Stimulated activated CD8-positive, alpha-beta memory T cell treated with anti-CD3 and anti-CD28 coated beads, Interleukin-2, amount 100 ng/mL, for 48 hours (primary cell): ENCODE data around the gene TJAP1.
A peak's percentile ranks its signal among the peaks of the same experiment; 100 is the strongest.

Experiments used
- DNase-seq, 2 donors: peaks; one replicate each; pipeline ENCODE4 v3.0.0-alpha.2; 2020; ENCODE audit warnings: low read depth in 2 of 2

The TJAP1 gene, protein sequence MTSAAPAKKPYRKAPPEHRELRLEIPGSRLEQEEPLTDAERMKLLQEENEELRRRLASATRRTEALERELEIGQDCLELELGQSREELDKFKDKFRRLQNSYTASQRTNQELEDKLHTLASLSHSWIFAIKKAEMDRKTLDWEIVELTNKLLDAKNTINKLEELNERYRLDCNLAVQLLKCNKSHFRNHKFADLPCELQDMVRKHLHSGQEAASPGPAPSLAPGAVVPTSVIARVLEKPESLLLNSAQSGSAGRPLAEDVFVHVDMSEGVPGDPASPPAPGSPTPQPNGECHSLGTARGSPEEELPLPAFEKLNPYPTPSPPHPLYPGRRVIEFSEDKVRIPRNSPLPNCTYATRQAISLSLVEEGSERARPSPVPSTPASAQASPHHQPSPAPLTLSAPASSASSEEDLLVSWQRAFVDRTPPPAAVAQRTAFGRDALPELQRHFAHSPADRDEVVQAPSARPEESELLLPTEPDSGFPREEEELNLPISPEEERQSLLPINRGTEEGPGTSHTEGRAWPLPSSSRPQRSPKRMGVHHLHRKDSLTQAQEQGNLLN

DNA sequence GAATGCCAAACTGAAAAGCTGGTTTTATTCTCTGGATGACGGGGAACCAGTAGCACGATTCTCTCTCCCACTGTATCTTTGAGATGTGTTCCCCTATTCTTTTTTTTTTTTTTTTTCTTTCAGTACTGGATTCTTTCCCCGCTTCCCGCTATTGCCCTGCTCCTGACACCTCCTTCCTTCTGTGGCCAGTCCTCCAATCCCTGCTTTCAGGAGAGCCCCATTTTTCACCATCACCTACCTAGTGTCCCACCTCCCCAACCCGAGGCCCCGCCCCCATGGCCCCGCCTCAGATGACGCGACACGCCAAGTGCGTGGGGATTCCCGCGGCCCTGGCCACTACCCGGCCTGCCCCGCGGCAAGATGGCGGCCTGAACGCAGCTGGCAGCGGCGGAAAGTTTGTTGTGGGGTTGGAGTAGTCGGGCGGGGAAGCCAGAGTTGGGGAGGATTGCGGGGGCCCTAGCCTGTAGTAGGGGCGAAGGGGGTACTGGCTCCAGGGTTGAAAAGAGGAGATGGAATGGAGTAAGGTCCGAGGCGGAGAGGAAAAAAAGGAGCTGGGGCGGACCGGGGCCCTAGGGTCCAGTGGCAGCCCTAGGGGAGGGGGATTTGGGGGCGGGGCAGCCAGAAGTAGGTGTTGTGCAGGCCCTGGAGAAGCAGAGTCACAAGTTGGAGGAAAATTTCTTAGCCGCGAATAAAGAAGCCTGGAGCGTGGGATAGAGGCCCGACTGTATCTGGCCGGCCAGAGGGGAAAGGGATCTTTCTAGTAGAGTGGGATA is at the start of gene TJAP1:
TJAP1 (plus strand) TSS at position 336 of the 773 bp plus-strand sequence. CDS start 21,432 bp downstream, outside the sequence.
- peak; percentile 98 for DNase-seq

DNA sequence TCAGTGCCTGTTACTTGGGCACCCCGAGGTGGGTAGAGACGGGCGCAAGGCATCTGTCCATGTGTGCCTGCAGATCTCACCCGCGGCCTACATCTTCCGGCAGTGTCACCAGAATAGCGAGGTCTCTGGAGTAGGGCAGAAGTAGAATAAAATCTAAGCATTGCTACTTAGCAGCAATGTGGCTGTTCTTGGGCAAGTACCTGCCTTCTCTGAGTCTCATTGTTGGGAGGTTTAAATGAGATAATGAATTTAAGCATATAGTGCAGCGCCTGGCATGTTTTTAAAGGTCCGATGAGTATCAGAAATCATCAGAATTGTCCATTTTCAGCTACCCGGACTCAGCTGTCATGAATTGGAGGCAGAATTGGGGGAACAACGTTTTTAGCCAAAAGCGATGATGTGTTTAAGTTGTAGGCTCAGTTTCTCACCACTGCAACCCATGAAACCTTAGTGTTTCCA is 49.2 kb upstream of the TJAP1 start:
- DNase-seq = no peak

DNA sequence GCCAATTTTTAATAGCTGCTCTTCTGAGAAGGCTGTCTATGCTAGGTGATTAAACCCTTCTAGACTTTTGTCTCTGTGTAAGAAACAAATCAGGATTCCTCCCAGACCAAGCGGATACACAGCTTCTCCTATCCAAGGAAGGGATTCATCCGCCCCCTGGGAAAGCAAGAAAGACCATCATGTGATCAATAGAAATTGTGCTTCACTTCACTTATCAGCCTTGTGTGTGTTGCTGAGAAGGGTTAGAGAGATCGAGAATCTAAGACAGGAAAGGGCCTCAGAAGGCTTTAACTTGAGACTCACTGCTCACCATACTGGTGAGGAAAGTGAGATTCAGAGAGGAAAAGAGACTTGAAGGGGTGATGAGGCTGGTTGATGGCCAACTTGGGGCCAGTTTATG is 48.5 kb upstream of the TJAP1 start:
- no peak for DNase-seq

GRCh38 chr6:43432009-43432945 is 45.1 kb upstream of the TJAP1 start:
- DNase-seq = no peak

GRCh38 chr6:43433148-43433547 is 44.2 kb upstream of the TJAP1 start:
- no peak for DNase-seq

GRCh38 chr6:43434001-43434840 is 43.1 kb upstream of the TJAP1 start:
- no peak for DNase-seq

GRCh38 chr6:43434943-43435342 is 42.4 kb upstream of the TJAP1 start:
- DNase-seq = no peak

DNA sequence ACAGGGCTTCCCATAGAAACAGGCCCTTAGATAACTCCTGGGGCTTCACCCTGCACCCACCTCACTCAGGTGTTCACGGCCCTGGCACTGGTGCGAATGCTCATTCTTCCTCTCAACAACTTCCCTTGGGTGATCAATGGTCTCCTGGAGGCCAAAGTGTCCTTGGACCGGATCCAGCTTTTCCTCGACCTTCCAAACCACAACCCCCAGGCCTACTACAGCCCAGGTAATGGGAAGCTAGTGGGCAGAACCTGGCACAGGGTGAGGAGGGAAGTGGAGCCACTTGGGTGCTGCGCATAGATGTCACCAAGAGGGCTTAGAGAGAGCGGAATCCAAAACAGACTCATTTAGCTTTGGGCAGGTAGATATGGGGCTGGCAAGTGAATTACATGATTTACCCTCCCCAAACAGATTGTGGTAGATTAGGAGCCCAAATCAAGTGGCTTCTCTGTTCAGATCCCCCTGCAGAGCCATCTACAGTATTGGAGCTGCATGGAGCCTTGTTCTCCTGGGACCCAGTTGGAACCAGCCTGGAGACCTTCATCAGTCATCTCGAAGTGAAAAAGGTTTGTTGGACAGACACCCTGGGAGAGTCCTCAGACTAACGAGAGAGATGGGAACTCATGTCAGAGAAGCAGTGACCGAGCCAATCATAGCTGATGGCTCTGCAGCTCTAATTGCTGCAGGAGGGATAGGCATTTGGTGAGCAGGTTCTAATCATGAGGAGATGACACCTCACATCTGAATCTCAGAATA is 41.5 kb upstream of the TJAP1 start:
- no peak for DNase-seq

- DNase-seq = no peak
Measured at GRCh38 chr6:43436577-43437282, 40.6 kb upstream of the TJAP1 start.

DNA sequence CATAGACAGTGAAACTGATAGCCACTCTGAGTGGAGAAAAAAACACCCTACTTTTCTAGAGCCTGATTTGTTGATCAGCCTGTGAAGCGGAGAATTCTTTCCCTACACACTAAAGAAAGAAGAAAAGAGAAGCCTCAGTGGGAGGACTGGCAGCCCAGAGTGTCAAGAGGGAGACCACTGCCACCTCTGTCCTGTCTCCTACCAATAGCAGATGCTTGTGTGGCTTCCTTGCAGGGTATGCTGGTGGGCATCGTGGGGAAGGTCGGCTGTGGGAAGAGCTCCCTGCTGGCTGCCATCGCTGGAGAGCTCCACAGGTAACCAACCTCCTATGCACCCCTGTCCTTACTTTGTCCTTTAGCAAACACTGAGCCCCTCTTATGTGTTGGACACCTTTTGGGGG is 39.7 kb upstream of the TJAP1 start:
- DNase-seq = no peak

DNA sequence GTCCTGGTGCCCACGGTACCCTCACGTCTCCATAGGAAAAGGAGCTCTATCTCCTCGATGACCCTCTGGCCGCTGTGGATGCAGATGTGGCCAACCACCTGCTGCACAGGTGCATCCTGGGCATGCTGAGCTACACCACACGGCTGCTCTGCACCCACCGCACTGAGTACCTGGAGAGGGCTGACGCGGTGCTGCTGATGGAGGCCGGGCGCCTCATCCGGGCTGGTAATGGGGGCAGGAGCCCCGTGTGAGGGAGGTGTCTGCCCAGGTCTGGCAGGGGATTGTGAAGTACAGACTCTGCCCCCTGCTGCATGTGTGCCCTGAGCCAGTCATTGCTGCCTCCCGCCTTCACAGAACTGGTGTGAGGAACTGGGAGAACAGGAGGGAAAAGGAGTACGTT is 34.4 kb upstream of the TJAP1 start:
- no peak for DNase-seq

DNA sequence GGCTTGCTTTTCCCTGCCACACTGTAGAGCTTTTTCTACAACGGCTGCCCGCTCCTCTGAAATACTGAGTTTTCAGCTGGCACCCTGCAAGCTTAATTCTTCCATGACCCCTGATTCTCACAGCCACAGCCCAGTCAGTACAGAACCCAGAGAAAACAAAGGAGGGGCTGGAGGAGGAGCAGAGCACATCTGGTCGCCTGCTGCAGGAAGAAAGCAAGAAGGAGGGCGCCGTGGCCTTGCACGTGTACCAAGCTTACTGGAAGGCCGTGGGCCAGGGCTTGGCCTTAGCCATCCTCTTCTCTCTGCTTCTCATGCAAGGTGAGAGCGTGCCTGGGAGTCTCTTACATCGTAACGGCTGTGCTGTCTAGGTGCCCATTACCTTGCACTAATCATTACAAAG is 33.3 kb upstream of the TJAP1 start:
- no peak for DNase-seq

DNA sequence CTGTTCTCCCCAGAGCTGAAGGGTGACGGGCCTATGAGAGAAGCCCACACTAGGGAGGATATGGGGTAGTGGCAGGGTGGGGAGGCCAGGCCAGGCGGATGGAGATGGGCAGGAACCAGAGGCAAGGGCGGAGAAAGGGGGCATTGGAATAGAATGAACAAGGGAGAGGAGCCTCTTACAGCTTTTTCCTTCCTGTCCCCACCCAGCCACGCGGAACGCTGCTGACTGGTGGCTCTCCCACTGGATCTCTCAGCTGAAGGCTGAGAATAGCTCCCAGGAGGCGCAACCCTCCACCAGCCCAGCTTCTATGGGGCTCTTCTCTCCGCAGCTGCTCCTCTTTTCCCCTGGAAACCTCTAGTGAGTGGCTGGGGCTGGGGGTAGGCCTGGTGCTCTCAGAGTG is 32.8 kb upstream of the TJAP1 start:
- no peak for DNase-seq

DNA sequence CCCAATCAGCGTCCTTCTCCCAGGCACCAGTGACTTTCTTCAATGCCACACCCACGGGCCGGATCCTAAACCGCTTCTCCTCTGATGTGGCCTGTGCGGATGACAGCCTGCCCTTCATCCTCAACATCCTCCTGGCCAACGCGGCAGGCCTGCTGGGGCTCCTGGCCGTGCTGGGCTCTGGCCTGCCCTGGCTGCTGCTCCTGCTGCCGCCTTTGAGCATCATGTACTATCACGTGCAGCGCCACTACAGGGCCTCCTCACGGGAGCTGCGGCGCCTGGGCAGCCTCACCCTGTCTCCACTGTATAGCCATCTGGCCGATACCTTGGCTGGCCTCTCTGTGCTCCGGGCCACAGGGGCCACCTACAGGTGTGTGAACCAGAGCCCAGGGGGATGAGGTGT is 31.8 kb upstream of the TJAP1 start:
- no peak for DNase-seq

DNA sequence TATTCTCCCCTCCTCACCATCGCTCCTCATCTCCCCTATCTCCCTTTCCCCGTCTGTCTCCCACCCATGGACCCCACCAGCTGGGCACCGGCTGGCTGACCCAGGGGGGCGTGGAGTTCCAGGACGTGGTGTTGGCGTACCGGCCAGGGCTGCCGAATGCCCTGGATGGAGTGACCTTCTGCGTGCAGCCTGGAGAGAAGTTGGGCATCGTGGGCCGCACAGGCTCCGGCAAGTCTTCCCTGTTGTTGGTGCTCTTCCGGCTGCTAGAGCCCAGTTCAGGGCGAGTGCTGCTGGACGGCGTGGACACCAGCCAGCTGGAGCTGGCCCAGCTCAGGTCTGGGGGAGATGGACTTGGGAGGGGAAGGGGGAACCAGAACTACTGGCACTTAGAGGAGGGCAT is 29.8 kb upstream of the TJAP1 start:
- no peak for DNase-seq

DNA sequence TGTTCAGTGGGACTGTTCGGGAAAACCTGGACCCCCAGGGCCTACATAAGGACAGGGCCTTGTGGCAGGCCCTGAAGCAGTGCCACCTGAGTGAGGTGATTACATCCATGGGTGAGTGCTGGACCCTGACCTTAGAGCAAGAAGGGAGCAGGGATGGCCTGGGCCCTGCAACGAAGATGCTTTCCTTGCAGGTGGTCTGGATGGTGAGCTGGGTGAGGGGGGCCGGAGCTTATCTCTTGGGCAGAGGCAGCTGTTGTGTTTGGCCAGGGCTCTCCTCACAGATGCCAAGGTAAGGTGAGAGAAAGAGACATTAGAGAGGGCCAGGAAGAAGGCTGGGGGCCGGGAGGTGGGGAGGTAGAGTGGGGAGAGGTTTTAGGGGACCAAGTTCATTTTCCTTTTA is 28.5 kb upstream of the TJAP1 start:
- no peak for DNase-seq

DNA sequence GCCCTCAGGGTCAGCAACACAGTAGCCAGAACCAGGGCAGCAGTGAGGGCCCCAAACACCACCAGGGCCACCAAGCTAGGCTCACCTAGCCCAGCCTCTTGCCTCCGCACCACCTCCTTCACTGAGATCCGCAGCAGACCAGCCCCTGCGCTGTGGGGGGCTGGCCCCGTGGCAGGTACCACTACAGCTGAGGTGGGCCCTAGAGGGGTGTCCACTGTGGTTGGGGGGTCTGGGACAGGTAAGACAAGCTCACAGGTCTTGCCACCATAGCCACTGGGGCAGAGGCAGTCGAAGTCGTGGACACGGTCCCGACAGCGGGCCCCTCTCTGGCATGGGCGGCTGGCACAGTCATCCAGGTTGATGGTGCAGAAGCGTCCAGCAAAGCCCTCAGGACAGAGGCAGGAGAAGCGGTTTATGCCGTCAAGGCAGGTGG is 26.7 kb upstream of the TJAP1 start:
- no peak for DNase-seq

DNA sequence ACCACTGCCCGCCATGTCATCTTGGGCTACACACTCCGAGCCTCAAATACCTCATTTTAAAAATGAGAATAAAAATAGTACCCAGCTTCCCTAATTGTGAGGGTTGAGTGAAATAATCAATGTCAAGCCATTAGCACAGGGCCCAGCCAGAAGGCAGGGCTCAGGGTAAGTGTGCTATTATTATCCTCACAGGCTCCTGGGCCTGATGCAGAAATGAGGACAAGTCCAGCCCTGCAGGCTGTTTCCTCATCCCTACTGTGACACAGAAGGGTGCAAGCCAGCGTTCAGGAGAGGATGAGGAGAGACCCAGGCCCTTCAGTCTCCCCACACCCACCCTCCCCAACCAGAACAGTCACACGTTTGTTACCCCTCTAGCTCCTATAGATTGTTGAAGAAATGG is 26.0 kb upstream of the TJAP1 start:
- no peak for DNase-seq

GRCh38 chr6:43451939-43452338 is 25.4 kb upstream of the TJAP1 start:
- no peak for DNase-seq
